Activated CD4-positive, alpha-beta memory T cell treated with anti-CD3 and anti-CD28 coated beads, Interleukin-2, amount 10 ng/mL, durations not matched to agents 7 days and 5 days (primary cell): Measurements from ENCODE around the gene INCA1. TPM values are rescaled to one million over a fixed set of nuclear protein-coding genes. Genes with fewer than 3 reads are reported as not detected.

Source experiments
- total RNA-seq, 2 experiments: library from RNA; stranded (reverse); gene quantifications; one replicate each; pipeline ENCODE4 v1.2.3, GENCODE V29; 2021

The INCA1 gene
- total RNA-seq, 2 experiments from 2014 or later = 0.25 TPM; not detected in 1

Other genes starting within 250 kb of the INCA1 start
- under 1 TPM in 1 of 2 experiments, not detected in 1; 0.35 TPM for gene TM4SF5, start 225.6 kb downstream of the INCA1 start, total RNA-seq
- gene VMO1, start 211.2 kb downstream of the INCA1 start, total RNA-seq = under 1 TPM in 1 of 2 experiments, not detected in 1; 0.40 TPM
- not detected for gene GLTPD2, start 208.6 kb downstream of the INCA1 start, total RNA-seq
- 100 to 1,000 TPM; 118 to 121 TPM for gene PSMB6, start 201.4 kb downstream of the INCA1 start, total RNA-seq
- gene PLD2, start 190.4 kb downstream of the INCA1 start, total RNA-seq = 10 to 100 TPM; 17.4 to 20.7 TPM
- gene MINK1, start 164.2 kb downstream of the INCA1 start, total RNA-seq = 100 to 1,000 TPM; 107 to 109 TPM
- under 1 TPM; 0.58 to 0.98 TPM for gene C17orf107, start 98.0 kb downstream of the INCA1 start, total RNA-seq
- gene CHRNE, start 94.4 kb downstream of the INCA1 start, total RNA-seq = under 1 TPM; 0.33 to 0.43 TPM
- gene GP1BA, start 65.2 kb downstream of the INCA1 start, total RNA-seq = not detected
- 10 to 100 TPM; 62.8 to 71.0 TPM for gene SLC25A11, start 57.5 kb downstream of the INCA1 start, total RNA-seq
- gene RNF167, start 57.3 kb downstream of the INCA1 start, total RNA-seq = 100 to 1,000 TPM; 249 to 261 TPM
- 1,000 to 10,000 TPM; 2,149 to 2,220 TPM for gene PFN1, start 49.0 kb downstream of the INCA1 start, total RNA-seq
- 10 to 100 TPM; 26.8 to 33.0 TPM for gene ENO3, start 46.4 kb downstream of the INCA1 start, total RNA-seq
- 10 to 100 TPM; 53.0 to 58.2 TPM for gene SPAG7, start 29.7 kb downstream of the INCA1 start, total RNA-seq
- gene CAMTA2, start 9.8 kb downstream of the INCA1 start, total RNA-seq = 10 to 100 TPM; 73.2 to 80.1 TPM
- 10 to 100 TPM; 37.4 to 38.5 TPM for gene KIF1C, start 428 bp upstream of the INCA1 start, total RNA-seq
- under 1 TPM; 0.65 to 0.68 TPM for gene SLC52A1, start 37.9 kb upstream of the INCA1 start, total RNA-seq
- gene ZFP3, start 80.9 kb upstream of the INCA1 start, total RNA-seq = 1 to 10 TPM; 2.9 to 3.4 TPM
- 1 to 10 TPM; 6.4 to 6.7 TPM for gene ZNF232, start 114.4 kb upstream of the INCA1 start, total RNA-seq
- under 1 TPM; 0.08 to 0.10 TPM for gene USP6, start 118.5 kb upstream of the INCA1 start, total RNA-seq
- gene ZNF594, start 194.3 kb upstream of the INCA1 start, total RNA-seq = 1 to 10 TPM; 7.0 to 8.6 TPM
- not detected for gene SCIMP, start 237.3 kb upstream of the INCA1 start, total RNA-seq